GM21360 (cell line): Measurements from ENCODE around the gene CENPQ.

Experiments
- ATAC-seq: cut with Tn5 transposase; IDR thresholded peaks from one replicate; pipeline ENCODE4 v1.9.1; 2021; ENCODE audit warnings: mild to moderate bottlenecking, moderate library complexity; ENCODE audit not compliant: unreplicated experiment

CENPQ gene

DNA sequence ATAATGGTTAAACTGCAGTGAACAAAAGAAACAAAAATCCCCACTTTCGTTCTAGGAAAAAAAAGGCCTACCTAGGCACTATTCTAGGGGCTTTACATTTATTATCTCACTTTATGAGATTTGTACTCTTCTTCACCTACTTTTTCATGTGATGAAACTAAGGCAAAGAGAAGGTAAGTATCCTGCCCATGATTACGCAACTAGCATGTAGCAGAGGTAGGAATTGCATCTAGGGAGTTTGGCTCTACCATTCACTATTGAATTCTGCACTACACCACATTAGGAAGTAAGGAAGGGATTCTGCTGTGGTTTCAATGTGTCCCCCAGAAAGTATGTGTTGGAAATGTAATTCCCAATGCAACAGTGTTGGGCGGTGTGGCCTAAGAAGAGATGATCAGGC, 75.9 kb downstream of the CENPQ start:
- ATAC-seq: no peak

DNA sequence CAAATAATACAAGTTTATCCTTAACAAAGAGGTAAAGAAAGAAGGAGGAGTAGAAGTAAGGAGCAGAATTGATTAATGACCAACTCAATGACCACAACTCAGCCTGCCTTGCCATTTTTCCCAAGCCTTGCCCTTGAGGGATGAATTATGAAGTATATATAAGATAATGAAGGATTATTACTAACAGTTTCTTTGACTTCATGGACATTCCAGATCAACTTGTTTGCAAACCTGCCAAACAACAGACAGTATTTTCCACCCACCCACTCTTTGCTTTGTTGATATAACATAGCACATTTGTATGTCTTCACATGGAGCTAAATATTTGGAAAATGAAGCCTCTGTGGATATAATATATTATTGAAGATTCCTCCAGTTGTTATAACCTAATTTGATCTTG, 77.4 kb downstream of the CENPQ start:
- no peak for ATAC-seq

DNA sequence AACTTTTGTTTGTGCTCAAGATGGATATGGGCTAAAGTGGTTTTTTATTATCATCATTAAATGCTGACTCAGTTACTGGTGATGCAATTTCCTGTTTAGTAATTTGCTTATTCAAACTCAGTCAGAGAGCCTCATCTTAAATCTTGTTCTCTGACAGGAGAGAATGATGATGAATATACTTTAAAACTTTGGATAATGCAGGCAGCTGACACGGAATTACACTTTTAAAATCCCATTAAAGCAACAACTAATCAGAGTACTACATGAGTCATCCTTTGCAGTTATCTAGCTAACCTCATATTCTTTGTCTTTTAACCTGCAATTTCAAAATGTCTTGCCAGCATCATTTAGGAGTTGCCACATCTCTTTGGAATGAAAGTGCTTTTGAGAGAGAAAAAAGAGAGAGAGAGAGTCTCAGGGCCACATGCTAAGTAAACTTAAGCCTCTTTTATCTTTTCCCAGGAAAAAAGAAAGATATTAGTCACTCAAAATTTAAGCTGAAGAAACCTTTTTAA, 78.1 kb downstream of the CENPQ start:
- ATAC-seq: no peak

DNA sequence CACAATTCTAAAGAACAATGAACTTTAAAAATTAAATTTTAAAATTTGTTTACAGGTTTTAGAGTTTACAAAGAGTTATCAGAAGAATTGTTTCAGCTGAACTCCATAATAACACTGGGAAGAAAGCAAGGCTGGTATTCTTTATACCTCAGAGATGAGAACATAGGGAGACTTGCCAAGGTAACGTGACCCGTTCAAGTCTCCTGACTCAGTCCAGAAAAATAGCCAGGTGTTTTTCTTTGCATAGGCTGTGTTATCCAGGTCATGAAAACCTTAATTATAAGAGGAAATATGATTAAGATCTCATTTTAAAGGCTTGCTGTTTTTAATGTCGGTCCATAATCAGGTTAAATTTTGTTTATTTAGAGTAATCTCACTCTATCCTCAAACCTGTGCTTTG, 78.8 kb downstream of the CENPQ start:
- ATAC-seq: no peak
